Subcutaneous adipose tissue (tissue), 4 donors: ENCODE measurements around the gene SHOC2. TPM values are rescaled to one million over a fixed set of nuclear protein-coding genes. Genes with fewer than 3 reads are reported as not detected.

ENCODE experiments used
- CTCF ChIP-seq: fragments of 450-650 bp; IDR thresholded peaks from one replicate; pipeline ENCODE4 v1.5.1; 2016; ENCODE audit warnings: low read depth, mild to moderate bottlenecking, control low read depth, antibody characterized with exemption, moderate library complexity
- total RNA-seq, 4 donors: library from RNA; depleted of rRNA; stranded (reverse); fragments of >200 nt; gene quantifications; one replicate each; pipeline ENCODE4 v1.1.0, GENCODE V29; 2016

SHOC2 gene
- 100 to 1,000 TPM in 1 of 4 donors, 10 to 100 TPM in 3; 67.1 to 128 (median 72.0) TPM for total RNA-seq

DNA sequence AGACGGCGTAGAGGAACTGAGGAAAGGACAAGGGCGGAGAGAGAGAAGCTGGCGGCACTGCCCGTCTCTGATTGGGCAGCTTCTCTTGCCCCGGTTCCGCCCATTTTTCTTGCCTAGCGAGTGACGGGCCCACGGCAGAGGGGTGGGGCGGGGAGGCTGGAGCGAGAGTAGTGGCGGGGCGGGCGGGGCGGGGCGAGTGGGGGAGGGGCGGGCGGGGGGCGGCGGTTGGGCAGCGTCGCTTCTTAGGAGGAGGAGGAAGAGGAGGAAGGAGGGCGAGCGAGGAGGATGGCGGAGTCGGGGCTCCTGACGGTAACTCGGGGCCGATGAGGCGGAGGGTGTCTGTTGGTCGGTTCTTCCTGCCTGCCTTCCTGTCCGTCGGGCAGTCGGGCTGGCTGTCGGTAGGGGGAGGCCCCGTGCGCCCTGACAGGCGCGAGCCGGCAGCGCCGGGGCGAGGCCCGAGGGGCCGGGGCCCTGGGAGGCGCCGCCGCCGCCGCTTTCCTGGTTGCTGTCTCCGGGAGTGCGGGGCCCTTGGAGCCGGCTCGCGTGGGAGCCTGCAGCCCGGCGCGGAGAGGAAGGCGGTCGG is at the start of gene SHOC2:
TSS of gene SHOC2 (plus strand) at position 256 of the 583 bp plus-strand sequence. CDS start 44,755 bp downstream, outside the sequence.
- no peak for TF ChIP-seq CTCF

DNA sequence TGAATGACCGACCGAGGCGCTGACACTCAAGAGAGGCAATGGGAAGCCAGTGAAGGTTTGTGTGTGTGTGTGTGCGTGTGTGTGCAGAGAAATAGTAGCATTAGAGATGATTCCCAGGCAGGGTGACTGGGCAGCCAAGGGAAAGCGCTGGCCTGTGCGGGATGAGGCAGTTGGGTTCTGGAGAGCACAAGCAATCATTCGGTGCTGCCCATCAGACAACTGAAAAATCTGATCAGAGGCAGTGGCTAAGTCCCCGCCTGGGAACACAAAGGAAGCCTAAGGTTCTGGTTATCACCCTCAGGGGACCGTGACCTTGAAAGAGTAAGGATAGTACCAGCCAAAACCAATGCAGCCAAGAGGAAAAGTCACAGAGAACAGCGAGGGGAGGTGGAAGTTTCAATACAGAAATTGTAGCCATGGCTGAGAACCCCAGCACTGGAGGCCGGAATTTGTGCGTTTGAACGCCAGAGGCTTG is 48.5 kb upstream of the SHOC2 start:
- TF ChIP-seq CTCF: no peak

DNA sequence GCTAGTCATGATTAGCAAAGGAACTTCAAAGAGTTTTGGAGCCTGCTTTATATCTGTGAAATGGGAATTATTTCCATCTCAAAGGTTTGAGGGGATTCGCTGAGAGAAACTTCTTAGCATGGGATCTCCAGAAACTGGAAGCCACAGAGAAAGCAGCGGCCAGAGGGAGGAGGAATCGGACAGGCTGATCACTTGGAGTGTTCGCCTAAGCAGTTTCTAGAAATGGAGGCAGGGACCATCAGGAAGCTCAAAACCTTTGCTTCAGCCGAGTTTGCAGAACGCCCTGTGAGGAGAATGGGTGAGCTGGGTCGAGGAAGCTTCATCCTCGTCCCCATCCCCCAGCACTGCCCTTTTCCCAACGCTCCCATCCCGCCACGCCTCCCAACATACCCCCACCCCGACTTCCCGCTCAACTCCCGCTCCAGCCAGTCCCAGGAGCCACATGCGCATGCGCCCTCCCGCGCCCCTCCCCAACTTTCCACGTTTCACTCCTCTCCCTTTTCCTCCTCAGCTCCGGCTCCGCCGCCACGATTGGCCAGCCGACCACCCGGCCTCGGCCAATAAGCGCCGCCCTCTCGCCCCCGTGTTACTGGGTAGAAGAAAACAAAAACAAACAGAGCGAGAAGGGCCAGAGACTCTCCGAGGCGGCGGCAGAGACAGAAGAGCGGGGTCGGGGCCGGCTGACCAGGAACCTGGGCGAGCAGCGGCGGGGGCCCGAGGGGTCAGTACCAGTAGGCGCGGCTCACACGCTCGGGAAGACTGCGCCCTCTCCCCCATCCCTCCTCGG is 47.9 kb upstream of the SHOC2 start, which contains the start of gene PDCD4:
TSS of gene PDCD4 (plus strand) at position 631 of the 787 bp plus-strand sequence. CDS start 4,100 bp downstream, outside the sequence.
- no peak for TF ChIP-seq CTCF

DNA sequence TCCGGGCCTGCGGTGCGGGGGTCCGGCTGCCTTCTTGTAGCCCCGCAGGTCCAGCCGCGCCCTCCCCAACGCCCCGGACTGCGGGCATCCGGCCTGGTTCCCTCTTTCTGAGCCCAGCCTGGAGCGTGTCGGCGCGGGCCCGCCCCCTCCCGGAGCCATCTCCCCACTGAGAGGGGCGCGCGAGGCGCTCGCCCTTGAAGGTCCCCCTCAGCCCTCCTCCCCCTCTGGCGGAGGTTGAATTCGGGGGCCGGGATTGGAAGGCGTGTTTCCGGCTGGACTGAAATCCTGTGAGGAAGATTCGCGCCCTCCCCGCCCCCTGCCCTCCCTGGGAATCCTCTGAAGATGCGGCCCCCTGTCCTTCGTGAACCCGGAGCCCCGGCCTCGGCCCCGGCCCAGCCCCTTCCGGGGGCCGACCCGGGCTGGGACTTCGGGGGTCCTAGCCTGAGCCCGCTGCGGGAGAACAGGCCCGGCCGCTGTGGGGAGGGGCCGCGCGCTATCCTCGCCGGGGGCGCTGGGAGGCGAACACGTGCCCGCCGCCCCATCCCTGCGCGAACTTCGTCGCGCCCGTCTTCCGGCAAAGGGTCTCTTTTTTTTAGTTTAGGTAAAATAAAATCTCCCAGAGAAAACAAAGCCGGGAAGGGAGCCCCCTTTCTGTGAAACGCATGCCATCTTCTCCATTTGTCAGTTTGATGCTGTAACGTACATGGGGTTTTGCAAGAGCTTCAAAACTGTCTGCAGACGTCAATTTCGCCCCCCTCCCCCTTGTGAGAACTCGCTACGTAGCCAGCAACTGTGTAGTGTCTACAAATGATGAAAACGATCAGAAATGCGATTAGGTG is 47.0 kb upstream of the SHOC2 start:
- no peak for TF ChIP-seq CTCF

DNA sequence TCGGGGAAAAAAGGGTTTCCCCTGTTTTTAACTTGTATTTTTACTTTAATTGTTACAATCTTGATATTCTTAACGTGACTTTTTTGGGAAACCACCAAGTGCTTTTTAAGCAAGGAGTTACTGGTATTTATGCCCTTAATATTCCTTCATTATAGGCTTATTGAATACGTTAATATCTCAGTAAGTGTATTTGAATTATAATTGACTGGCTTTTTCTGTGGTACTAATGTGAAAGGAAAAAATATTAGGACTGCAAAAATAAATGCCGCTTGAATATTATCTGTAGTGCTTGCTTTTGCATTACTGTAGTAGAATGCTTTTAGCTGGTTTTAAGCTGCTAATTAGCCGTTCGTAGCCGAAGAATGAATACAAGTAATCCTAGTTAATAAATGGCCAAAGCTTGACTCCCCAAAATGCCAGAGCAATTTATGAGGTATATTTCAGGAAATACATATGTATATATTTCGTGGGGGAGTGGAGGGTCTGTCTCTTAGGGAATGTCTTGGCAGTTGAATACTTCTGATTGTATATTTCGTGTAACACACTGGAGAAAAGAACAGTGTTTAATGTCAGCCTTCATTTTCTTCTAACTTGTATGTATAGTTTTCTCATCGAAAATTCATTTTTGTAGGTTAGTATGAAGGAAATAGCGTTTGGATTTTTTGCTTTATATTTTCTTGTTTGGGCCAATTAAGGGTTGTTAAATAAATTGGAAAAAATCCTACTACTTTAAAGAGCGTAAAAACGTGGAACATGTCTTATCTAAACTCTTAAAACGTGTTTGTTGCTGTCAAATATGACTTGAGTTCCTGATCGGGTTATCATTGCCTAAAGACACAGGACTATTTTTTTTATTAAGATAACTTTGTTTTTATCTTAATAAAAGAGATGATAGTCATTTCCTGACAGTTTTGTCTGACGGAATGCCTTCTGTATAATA is 46.1 kb upstream of the SHOC2 start:
- no peak for TF ChIP-seq CTCF

DNA sequence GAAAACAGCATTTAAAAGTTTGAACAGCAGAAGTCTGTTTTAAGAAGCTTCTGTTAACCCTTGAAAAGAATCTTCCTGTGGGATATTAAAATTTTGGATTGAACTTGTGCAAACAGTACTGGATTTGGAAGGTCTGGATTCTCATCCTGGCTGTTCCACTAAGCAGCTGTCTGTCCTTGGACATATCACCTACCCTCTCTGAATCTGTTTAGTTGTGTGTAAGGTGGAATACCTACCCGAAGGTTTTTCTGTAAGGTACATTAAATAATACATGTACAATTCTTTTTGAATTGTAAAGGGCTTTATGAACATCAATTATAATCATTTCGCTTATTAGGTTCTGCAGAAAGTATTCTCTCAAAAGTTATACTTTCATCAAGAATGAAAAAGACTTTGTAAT is 45.5 kb upstream of the SHOC2 start:
- TF ChIP-seq CTCF: no peak
